ENCODE results near the gene KLHL3. TPM values are rescaled to one million over a fixed set of nuclear protein-coding genes. Genes with fewer than 3 reads are reported as not detected.
"Not testable (repeated sequence)": the region's sequence is repeated elsewhere in the genome, so short reads cannot be mapped to it uniquely, and the experiment has no call there.

KLHL3 gene
- total RNA-seq (10 to 100 TPM; 16.9 to 77.6 (median 26.1) TPM), polyA plus RNA-seq (10 to 100 TPM in 1 of 2 donors, 1 to 10 TPM in 1; 8.3 to 54.6 TPM)
- long read RNA-seq, donor 1, full-length matches to known transcripts = 5 of 12 reads
- long read RNA-seq, donor 1, partial matches to known transcripts = 2 of 12 reads
- long read RNA-seq, donor 1, other reads (novel, unspliced or antisense) = 5 of 12 reads
- long read RNA-seq, donor 2, full-length matches to known transcripts = 26 of 84 reads
- long read RNA-seq, donor 2, partial matches to known transcripts = 9 of 84 reads
- long read RNA-seq, donor 2, other reads (novel, unspliced or antisense) = 49 of 84 reads
- long read RNA-seq, donor 3, full-length matches to known transcripts = 15 of 56 reads
- long read RNA-seq, donor 3, partial matches to known transcripts = 7 of 56 reads
- long read RNA-seq, donor 3, other reads (novel, unspliced or antisense) = 34 of 56 reads

GRCh38 chr5:137735555-137736284 is at the start of gene KLHL3:
TSS of gene KLHL3 (minus strand) at chr5:137736089. CDS start at chr5:137735646, 443 bp downstream.
- intact Hi-C loops (cut with DNase I) = loop anchor here in 4 of 10 donors (2.0 to 5.0 kb wide), 2 partner anchors 38 to 75 kb away; no protein-coding TSS in a partner anchor
- TF ChIP-seq CTCF (IDR thresholded peaks at IDR 0.05) = peak in 7 of 12 donors; percentile 21 to 46 (median 27)
- TF ChIP-seq POLR2A (IDR thresholded peaks at IDR 0.05) = no peak
- peak in 4 of 5 donors; percentile 40 to 48 (median 45) for DNase-seq

GRCh38 chr5:137782984-137783536 is 47.2 kb upstream of the KLHL3 start:
- Histone ChIP-seq H3K27ac (no peak overlapping the region), H3K4me3 (no peak overlapping the region), H3K9me3 (peaks cover 0 to 3% (median 0%) of the 10 kb centered on the region in 12 donors), H3K36me3 (no peaks in the 10 kb centered on the region), H3K27me3 (no peaks in the 10 kb centered on the region), H3K4me1 (peaks cover 0 to 7% (median 0%) of the 10 kb centered on the region in 12 donors)
- intact Hi-C loops (cut with DNase I) = no loop called here
- WGBS, 4 donors = 61 to 74% (median 68%) methylated on average over 3 to 4 of the region's 4 CpGs
- no peak for ATAC-seq
- TF ChIP-seq POLR2A (IDR thresholded peaks at IDR 0.05) = no peak
- DNase-seq = no peak

More at GRCh38 chr5:137735555-137736284, at the start of gene KLHL3:
- WGBS, 4 donors = 2 to 14% (median 6%) methylated on average over 10 to 12 of the region's 12 CpGs
- Histone ChIP-seq H3K27me3 (no peaks in the 10 kb centered on the region), H3K27ac (peak within 1 kb of the TSS; percentile 55 to 90 (median 72)), H3K4me3 (peak within 1 kb of the TSS; percentile 25 to 66 (median 54)), H3K9me3 (peaks cover 0 to 5% (median 0%) of the 10 kb centered on the region in 12 donors), H3K4me1 (peaks cover 5 to 71% (median 43%) of the 10 kb centered on the region in 12 donors), H3K36me3 (no peaks in the 10 kb centered on the region)
- peak; percentile 49 to 80 (median 76) for ATAC-seq

GRCh38 chr5:137782055-137782454 is 46.2 kb upstream of the KLHL3 start:
- no peak for DNase-seq
- no peak overlapping the region for H3K27ac ChIP-seq
- H3K4me3 ChIP-seq = no peak overlapping the region
- peaks cover 0 to 7% (median 0%) of the 10 kb centered on the region in 12 donors for H3K4me1 ChIP-seq
- intact Hi-C loops (cut with DNase I) = no loop called here
- H3K27me3 ChIP-seq = no peaks in the 10 kb centered on the region
- WGBS, 4 donors = 91 to 95% (median 92%) methylated on average over 2 of the region's 2 CpGs
- peaks cover 0 to 3% (median 0%) of the 10 kb centered on the region in 12 donors for H3K9me3 ChIP-seq
- H3K36me3 ChIP-seq = no peaks in the 10 kb centered on the region
- no peak for ATAC-seq
- TF ChIP-seq CTCF (IDR thresholded peaks at IDR 0.05) (no peak), POLR2A (IDR thresholded peaks at IDR 0.05) (no peak)

- Histone ChIP-seq H3K27me3 (no peaks in the 10 kb centered on the region), H3K27ac (no peak overlapping the region), H3K9me3 (no peaks in the 10 kb centered on the region), H3K4me1 (peaks cover 0 to 7% (median 0%) of the 10 kb centered on the region in 12 donors), H3K36me3 (no peaks in the 10 kb centered on the region), H3K4me3 (no peak overlapping the region)
- peak; percentile 64 to 85 (median 74) for TF ChIP-seq CTCF (IDR thresholded peaks at IDR 0.05)
- no peak for TF ChIP-seq POLR2A (IDR thresholded peaks at IDR 0.05)
- intact Hi-C loops (cut with DNase I) = loop anchor here (2.0 to 10.0 kb wide), 7 partner anchors 43 to 356 kb away; partner anchors contain the start of genes NME5 (in 6 of the 10) and FAM13B (in 4 of the 10)
- DNase-seq (no peak), ATAC-seq (no peak)
- WGBS, 4 donors = 53 to 66% (median 58%) methylated on average over 2 of the region's 2 CpGs
These were observed 43.1 kb upstream of the KLHL3 start for GRCh38 chr5:137778772-137779564.

GRCh38 chr5:137767937-137768336 is 32.0 kb upstream of the KLHL3 start:
- H3K9me3 ChIP-seq = peaks cover 0 to 26% (median 12%) of the 10 kb centered on the region in 12 donors
- H3K4me1 ChIP-seq; H3K4me3 ChIP-seq; H3K36me3 ChIP-seq; intact Hi-C loops (cut with DNase I); H3K27ac ChIP-seq; ATAC-seq; DNase-seq; H3K27me3 ChIP-seq: not testable (repeated sequence)
- 91 to 95% (median 92%) methylated on average over 5 of the region's 5 CpGs for WGBS, 4 donors
